Measurements from ENCODE around the gene PCBP3.

PCBP3 gene

DNA sequence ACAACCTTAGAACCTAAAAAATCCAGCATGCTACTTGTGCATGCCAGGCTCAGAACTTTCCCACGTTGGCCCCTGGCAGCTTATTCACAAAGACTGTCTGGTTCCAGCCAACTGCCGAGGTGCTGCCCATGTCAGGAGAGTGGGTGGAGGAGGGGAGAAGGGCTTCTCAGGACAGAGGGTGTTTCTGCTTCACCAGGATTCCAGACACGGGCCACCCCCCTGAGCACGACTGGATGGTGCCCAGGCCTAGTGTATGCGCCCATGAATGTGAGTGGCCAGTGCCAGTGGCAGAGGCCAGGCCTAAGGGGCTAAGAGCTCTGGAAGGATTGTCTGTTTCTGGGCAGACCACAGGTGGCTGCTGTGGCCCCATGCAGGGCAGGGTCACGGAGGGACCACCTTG is 189.9 kb downstream of the PCBP3 start:
- H3K27ac ChIP-seq = no peak overlapping the region

DNA sequence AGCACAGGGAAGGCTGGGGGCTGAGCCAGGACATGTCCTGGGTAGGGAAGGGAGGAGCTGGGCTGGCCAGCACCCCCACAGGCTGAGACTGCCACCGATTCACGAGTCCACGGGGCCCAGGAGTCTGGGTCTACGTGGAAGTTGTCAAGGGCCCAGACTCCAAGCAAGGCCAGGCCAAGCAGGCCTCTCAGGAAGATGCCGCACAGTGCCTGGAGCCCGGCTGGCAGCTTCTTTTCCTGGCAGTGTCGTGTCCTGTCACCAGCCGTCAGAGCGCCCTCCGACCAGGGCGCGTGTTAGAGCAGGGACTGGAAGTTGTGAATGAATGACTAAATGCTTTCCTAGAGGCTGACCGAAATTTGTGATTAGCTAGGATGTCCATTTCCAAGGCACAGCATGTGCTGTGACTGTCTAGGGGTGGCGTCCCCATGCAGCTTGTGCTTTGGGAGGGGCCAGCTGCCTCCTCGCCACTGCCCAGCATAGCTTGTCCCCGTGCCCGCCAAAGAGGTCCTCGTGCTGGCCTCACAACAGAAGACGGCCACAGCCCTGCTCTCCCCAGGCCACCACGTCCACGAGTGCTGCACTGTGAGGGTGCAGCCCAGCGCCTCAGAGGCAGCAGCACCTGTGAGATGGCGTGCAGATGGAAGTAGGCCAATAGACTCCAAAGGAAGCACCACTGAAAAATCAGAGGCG is 190.6 kb downstream of the PCBP3 start:
- TF ChIP-seq, protein P1, sequence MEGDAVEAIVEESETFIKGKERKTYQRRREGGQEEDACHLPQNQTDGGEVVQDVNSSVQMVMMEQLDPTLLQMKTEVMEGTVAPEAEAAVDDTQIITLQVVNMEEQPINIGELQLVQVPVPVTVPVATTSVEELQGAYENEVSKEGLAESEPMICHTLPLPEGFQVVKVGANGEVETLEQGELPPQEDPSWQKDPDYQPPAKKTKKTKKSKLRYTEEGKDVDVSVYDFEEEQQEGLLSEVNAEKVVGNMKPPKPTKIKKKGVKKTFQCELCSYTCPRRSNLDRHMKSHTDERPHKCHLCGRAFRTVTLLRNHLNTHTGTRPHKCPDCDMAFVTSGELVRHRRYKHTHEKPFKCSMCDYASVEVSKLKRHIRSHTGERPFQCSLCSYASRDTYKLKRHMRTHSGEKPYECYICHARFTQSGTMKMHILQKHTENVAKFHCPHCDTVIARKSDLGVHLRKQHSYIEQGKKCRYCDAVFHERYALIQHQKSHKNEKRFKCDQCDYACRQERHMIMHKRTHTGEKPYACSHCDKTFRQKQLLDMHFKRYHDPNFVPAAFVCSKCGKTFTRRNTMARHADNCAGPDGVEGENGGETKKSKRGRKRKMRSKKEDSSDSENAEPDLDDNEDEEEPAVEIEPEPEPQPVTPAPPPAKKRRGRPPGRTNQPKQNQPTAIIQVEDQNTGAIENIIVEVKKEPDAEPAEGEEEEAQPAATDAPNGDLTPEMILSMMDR (conservative IDR thresholded peaks at IDR 0.05) = no peak
- TF ChIP-seq ZFX (IDR thresholded peaks at IDR 0.05) = no peak

More for the DNA sequence above, 189.9 kb downstream of the PCBP3 start:
- TF ChIP-seq ZFX (IDR thresholded peaks at IDR 0.05) = no peak
- TF ChIP-seq, protein P1 (conservative IDR thresholded peaks at IDR 0.05) = no peak

DNA sequence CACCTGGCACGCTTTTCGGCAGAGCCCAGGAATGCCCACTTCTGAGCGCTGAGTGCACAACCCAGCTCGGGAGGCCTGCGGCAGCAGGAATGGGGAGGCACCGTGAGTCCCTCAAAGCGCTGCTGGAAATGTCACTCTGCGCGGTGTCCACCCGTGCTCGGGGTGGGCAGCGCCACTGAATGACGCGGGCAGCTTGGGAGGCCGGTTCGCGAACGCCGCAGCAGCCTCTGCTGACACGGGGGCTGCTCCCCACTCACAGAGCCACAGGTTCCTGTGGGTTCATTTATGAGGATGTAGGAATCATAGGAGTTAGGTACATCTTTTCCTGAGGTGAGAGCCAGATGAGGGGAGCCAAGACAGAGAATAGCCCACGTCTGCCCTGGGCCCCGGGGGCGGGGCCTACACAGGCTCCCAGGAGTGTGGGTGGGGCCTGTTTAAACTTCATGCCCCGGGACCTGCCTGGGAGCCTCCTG is 191.3 kb downstream of the PCBP3 start:
- TF ChIP-seq ZFX (IDR thresholded peaks at IDR 0.05) = no peak
- TF ChIP-seq, protein P1 (conservative IDR thresholded peaks at IDR 0.05) = no peak
- no peak overlapping the region for H3K27ac ChIP-seq

More for the DNA sequence above, 190.6 kb downstream of the PCBP3 start:
- no peak overlapping the region for H3K27ac ChIP-seq

DNA sequence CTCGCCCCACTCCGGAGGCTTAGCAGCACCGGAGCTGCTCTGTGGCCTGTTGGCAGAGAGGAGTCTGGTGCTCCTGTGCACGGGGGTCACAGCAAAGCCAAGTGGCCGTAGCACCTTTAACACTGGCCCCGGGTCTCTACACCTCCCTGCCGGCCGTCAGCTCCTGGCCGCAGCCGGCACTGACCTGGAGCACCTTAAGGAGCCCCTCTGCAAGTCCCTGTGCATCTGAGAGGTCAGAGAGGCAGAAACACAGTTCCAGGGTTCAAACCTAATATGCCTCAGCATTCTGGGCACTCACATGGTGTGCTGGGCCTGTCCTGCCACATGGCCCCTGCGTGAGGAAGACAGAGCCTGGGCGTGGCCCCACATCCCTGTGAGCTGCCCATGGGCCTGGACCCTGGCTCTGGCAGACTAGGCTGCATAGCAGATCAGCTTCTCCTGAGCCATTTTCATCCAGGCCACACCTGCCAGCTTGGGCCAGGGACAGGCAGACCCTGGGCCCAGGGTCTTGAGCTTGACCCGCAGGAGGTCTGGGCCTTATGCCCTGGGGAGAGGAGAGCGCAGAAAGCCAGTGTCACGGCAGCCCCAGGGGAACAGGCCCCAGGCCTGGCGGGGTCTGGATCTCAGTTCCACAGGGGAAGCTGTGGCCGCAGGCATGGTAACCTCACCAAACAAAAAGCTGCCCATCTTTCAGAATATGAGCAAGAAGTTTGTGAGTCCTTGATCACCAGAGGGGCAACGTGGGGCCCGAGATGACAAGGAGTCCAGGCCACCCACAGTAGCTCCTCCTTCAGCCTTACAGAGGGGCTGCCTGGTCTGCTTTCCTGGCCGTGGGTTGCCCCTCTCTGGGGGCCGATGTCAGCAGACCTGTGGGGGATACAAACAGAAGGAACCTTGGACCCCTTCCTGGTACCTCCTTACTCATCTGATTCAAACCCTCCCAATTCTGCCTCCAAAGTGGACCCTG is 192.1 kb downstream of the PCBP3 start:
- no peak overlapping the region for H3K27ac ChIP-seq
- TF ChIP-seq, protein P1 (conservative IDR thresholded peaks at IDR 0.05) = no peak
- TF ChIP-seq ZFX (IDR thresholded peaks at IDR 0.05) = no peak

DNA sequence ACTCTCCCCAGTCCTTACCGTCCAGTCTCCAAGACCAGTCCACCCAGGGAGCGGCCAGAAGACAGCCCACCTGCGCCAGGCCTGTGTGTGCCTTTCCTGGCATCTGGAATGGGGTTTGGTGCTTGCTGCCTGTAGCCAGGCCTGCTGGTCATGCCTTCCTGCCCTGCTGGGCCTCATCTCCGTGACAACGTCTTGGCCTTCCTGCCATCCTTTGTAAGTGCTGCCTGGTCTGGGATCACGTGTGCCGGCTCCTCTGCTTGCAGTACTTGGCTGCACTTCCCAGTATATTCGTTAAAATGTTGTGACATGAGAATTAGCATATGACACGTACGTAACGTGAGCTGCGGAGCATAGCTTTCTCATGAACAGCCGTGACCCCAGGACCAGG is 192.7 kb downstream of the PCBP3 start:
- H3K27ac ChIP-seq = no peak overlapping the region
- no peak for TF ChIP-seq ZFX (IDR thresholded peaks at IDR 0.05)
- TF ChIP-seq, protein P1 (conservative IDR thresholded peaks at IDR 0.05) = no peak

DNA sequence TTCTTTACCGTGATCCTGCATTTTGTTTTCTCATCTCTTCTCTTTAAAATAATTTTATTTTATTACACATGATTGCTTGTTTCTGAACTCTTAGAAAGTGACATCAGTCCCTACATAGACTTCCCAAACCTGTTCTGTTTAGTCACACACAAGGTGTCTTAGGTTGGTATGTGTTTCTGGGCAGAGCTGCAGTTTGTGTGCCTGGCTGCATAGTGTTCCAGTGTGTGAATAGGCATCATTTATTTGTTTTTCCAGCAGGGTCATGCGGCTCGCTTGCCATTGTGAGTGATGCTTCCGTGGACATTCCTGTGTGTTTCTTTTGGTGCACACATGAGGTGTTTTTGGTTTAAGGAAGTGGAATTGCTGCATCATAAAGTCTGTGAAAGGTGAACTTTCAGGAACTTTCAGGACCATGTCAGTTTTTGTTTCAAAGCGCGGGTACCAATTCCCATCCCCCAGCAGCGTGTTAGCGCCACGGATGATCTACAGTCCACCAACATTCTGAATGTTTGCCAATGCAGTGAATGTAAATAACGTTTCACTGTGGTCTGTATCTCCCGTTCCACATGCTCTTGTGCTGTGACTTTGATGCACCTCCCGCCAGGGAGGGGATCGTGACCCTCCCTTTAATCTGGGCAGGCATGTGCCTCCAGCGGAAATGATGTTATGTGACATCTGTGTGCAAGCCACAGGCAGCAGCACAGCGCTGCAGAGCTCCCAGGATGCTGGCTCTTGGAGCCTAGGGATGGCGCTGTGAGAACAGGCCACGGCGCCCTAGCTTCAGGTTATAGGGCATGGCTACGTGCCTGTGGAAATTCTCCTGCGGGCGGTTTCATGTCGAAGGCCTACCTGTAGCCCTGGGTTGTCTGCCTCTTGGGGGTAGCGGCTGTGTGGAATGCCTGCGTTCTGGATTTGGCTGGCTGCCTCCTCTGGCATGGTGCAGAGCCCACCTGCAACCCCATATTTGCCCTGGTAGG is 193.5 kb downstream of the PCBP3 start:
- no peak overlapping the region for H3K27ac ChIP-seq
- TF ChIP-seq, protein P1 (conservative IDR thresholded peaks at IDR 0.05) = no peak
- no peak for TF ChIP-seq ZFX (IDR thresholded peaks at IDR 0.05)

All from C4-2B (cell line).